ENCODE results near the gene CREB5. TPM values are rescaled to one million over a fixed set of nuclear protein-coding genes. Genes with fewer than 3 reads are reported as not detected.

CREB5 gene
- total and polyA plus RNA-seq, 2 donors (not counting 3 experiments of a cell fraction or from before 2014, with no cell fraction given), result 19.6 to 28.4 TPM

DNA sequence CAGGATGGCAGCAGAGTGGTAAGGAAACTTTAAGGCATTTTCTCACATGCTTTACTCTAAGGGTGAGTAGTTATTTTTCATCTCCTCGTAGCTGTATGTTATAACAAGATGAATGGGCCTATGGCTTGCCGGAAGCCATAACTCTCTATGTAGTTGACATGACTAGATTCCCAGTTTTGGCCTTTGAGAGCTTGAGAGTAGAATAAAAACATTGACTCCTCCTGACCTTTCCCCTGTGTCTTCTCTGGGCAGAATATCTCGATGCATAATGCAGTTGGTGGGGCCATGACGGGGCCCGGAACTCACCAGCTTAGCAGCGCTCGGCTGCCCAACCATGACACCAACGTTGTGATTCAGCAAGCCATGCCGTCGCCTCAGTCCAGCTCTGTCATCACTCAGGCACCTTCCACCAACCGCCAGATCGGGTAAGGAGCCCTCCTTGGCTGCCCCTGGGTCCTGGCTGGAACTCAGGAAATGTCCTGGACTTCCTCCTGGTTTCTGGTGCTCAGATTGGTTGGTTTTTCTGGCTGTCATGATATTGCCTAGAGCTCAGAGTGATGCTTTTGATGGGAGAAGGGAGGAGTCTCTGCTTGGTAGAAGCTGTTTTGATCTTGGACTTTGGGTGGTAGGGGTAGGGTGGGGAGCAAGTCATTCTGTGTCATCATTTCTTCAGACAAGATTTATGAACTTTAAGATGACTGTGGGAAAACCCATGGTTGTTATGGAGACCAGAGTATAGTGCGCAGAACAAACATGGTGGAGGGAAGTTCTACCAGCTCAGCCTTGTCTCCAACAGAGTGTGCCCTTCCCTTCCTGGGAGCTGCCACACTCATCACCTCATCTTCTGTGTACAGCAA, 158.0 kb downstream of the CREB5 start:
- Histone ChIP-seq H3K27me3 (ENCODE audit: control insufficient read depth in 2 of 2, insufficient read depth in 2 of 2, low read length in 2 of 2) (peaks cover 4 to 5% of the 10 kb centered on the region in 2 experiments), H3K36me3 (ENCODE audit: control insufficient read depth in 2 of 2, extremely low read depth in 1 of 2, insufficient read depth in 2 of 2, low read length in 2 of 2) (no peaks in the 10 kb centered on the region), H2AFZ (ENCODE audit: low read depth, low read length) (no peak overlapping the region), H3K4me3 (replicated peaks in 1 of 3; ENCODE audit: insufficient read depth in 1 of 3, low read depth in 1 of 3, low read length in 3 of 3) (no peak overlapping the region), H3K4me2 (ENCODE audit: insufficient read depth, low read length) (no peak overlapping the region), H3K9me1 (replicated peaks; ENCODE audit: control insufficient read depth, extremely low read depth, insufficient read depth, low read length) (no peaks in the 10 kb centered on the region), H3K9ac (replicated peaks; ENCODE audit: extremely low read depth, insufficient read depth, low read length) (no peak overlapping the region), H3K9me3 (replicated peaks; ENCODE audit: control insufficient read depth, insufficient read depth, low read length) (no peaks in the 10 kb centered on the region), H3K79me2 (ENCODE audit: control insufficient read depth, insufficient read depth, low read length) (no peaks in the 10 kb centered on the region), H3K27ac (ENCODE audit: insufficient read depth, low read depth, low read length) (no peak overlapping the region), H3K4me1 (ENCODE audit: control insufficient read depth, extremely low read depth, insufficient read depth, low read length) (peaks cover 10% of the 10 kb centered on the region), H4K20me1 (replicated peaks; ENCODE audit: control insufficient read depth, extremely low read depth, insufficient read depth, low read length) (no peaks in the 10 kb centered on the region)
- ChIA-PET CTCF (no interaction called here), POLR2A (no interaction called here)
- TF ChIP-seq FOS (IDR thresholded peaks at IDR 0.05; ENCODE audit: borderline replicate concordance, insufficient read depth, low read length), result no peak
- TF ChIP-seq POLR2AphosphoS5 (IDR thresholded peaks at IDR 0.05; ENCODE audit: insufficient read depth, low read depth, low read length), result no peak
- TF ChIP-seq, protein P1, sequence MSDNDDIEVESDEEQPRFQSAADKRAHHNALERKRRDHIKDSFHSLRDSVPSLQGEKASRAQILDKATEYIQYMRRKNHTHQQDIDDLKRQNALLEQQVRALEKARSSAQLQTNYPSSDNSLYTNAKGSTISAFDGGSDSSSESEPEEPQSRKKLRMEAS (IDR thresholded peaks at IDR 0.05; ENCODE audit: insufficient read depth, insufficient read length), result no peak
- no peak for TF ChIP-seq EZH2 (IDR thresholded peaks at IDR 0.05; ENCODE audit: borderline replicate concordance, low read depth, low read length, severe bottlenecking)
- no peak for TF ChIP-seq GATA2 (IDR thresholded peaks at IDR 0.05; ENCODE audit: insufficient read depth, insufficient read length, low read depth, low read length)
- TF ChIP-seq POLR2A (IDR thresholded peaks at IDR 0.05; ENCODE audit: low read depth, low read length), result no peak
- intact Hi-C loops (cut with micrococcal nuclease) (loop anchor here (5.0 kb wide), 1 partner anchor 62 kb away; no protein-coding TSS in a partner anchor), dilution Hi-C loops (cut with MboI; ENCODE audit: extremely low pct_ligation_motif_present, low sequenced_read_pairs) (no loop called here)
- BruUV-seq (replicated peaks), result no TSS peak
- DNase-seq (ENCODE audit: low read depth, low spot score) (no peak), FAIRE-seq (no peak)

- H3K9ac ChIP-seq (replicated peaks; ENCODE audit: extremely low read depth, insufficient read depth, low read length), result no peak overlapping the region
- no peak overlapping the region for H3K4me2 ChIP-seq (ENCODE audit: insufficient read depth, low read length)
- no peak overlapping the region for H3K27ac ChIP-seq (ENCODE audit: insufficient read depth, low read depth, low read length)
- no peak overlapping the region for H2AFZ ChIP-seq (ENCODE audit: low read depth, low read length)
- DNase-seq (ENCODE audit: low read depth, low spot score) (no peak), FAIRE-seq (no peak)
- peaks cover 13% of the 10 kb centered on the region for H3K4me1 ChIP-seq (ENCODE audit: control insufficient read depth, extremely low read depth, insufficient read depth, low read length)
- H3K9me1 ChIP-seq (replicated peaks; ENCODE audit: control insufficient read depth, extremely low read depth, insufficient read depth, low read length), result no peaks in the 10 kb centered on the region
- intact Hi-C loops (cut with micrococcal nuclease) (loop anchor here (5.0 kb wide), 1 partner anchor 61 kb away; no protein-coding TSS in a partner anchor), dilution Hi-C loops (cut with MboI; ENCODE audit: extremely low pct_ligation_motif_present, low sequenced_read_pairs) (no loop called here)
- no peaks in the 10 kb centered on the region for H3K36me3 ChIP-seq (ENCODE audit: control insufficient read depth in 2 of 2, extremely low read depth in 1 of 2, insufficient read depth in 2 of 2, low read length in 2 of 2)
- H3K79me2 ChIP-seq (ENCODE audit: control insufficient read depth, insufficient read depth, low read length), result no peaks in the 10 kb centered on the region
- ChIA-PET POLR2A (no interaction called here), CTCF (no interaction called here)
- H4K20me1 ChIP-seq (replicated peaks; ENCODE audit: control insufficient read depth, extremely low read depth, insufficient read depth, low read length), result no peaks in the 10 kb centered on the region
- no peak for TF ChIP-seq POLR2A (IDR thresholded peaks at IDR 0.05; ENCODE audit: low read depth, low read length)
- TF ChIP-seq JUN (IDR thresholded peaks at IDR 0.05; ENCODE audit: borderline replicate concordance, insufficient read depth, insufficient read length, low read depth), result no peak
- TF ChIP-seq, protein P1 (IDR thresholded peaks at IDR 0.05; ENCODE audit: insufficient read depth, insufficient read length), result no peak
- no peak for TF ChIP-seq MYC (IDR thresholded peaks at IDR 0.05; ENCODE audit: low read depth, low read length)
- TF ChIP-seq EZH2 (IDR thresholded peaks at IDR 0.05; ENCODE audit: borderline replicate concordance, low read depth, low read length, severe bottlenecking), result no peak
- TF ChIP-seq FOS (IDR thresholded peaks at IDR 0.05; ENCODE audit: borderline replicate concordance, insufficient read depth, low read length), result no peak
- TF ChIP-seq, protein P2, sequence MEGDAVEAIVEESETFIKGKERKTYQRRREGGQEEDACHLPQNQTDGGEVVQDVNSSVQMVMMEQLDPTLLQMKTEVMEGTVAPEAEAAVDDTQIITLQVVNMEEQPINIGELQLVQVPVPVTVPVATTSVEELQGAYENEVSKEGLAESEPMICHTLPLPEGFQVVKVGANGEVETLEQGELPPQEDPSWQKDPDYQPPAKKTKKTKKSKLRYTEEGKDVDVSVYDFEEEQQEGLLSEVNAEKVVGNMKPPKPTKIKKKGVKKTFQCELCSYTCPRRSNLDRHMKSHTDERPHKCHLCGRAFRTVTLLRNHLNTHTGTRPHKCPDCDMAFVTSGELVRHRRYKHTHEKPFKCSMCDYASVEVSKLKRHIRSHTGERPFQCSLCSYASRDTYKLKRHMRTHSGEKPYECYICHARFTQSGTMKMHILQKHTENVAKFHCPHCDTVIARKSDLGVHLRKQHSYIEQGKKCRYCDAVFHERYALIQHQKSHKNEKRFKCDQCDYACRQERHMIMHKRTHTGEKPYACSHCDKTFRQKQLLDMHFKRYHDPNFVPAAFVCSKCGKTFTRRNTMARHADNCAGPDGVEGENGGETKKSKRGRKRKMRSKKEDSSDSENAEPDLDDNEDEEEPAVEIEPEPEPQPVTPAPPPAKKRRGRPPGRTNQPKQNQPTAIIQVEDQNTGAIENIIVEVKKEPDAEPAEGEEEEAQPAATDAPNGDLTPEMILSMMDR (IDR thresholded peaks at IDR 0.05; ENCODE audit: extremely low read depth in 1 of 2, insufficient read depth in 1 of 2, low read depth in 1 of 2, low read length in 2 of 2), result no peak
- no peak for TF ChIP-seq POLR2AphosphoS5 (IDR thresholded peaks at IDR 0.05; ENCODE audit: insufficient read depth, low read depth, low read length)
- no peak for TF ChIP-seq GATA2 (IDR thresholded peaks at IDR 0.05; ENCODE audit: insufficient read depth, insufficient read length, low read depth, low read length)
- no TSS peak for BruUV-seq (replicated peaks)
- no peak overlapping the region for H3K4me3 ChIP-seq (replicated peaks in 1 of 3; ENCODE audit: insufficient read depth in 1 of 3, low read depth in 1 of 3, low read length in 3 of 3)
- H3K9me3 ChIP-seq (replicated peaks; ENCODE audit: control insufficient read depth, insufficient read depth, low read length), result no peaks in the 10 kb centered on the region
- H3K27me3 ChIP-seq (ENCODE audit: control insufficient read depth in 2 of 2, insufficient read depth in 2 of 2, low read length in 2 of 2), result peaks cover 4 to 8% of the 10 kb centered on the region in 2 experiments
These were observed 158.6 kb downstream of the CREB5 start for GRCh38 chr7:28570970-28571288.

Data from endothelial cell of umbilical vein (primary cell).